WERI-Rb-1 (cell line): ENCODE data around the gene ENPP4.
A peak's percentile ranks its signal among the peaks of the same experiment; 100 is the strongest.
"Not testable (repeated sequence)": the region's sequence is repeated elsewhere in the genome, so short reads cannot be mapped to it uniquely, and the experiment has no call there.

ENCODE experiments used
- DNase-seq: peaks from one replicate; pipeline ENCODE4 v3.0.0-alpha.2; 2020
- H3K27ac ChIP-seq: fragments of 250-450 bp; sonication (Bioruptor Pico); 2 replicates; pipeline ENCODE4 v1.5.1; 2020; ENCODE audit warnings: mild to moderate bottlenecking, moderate library complexity
- H3K27me3 ChIP-seq: fragments of 250-450 bp; sonication (Bioruptor Pico); 2 replicates; pipeline ENCODE4 v1.5.1; 2021; ENCODE audit warnings: mild to moderate bottlenecking, low read depth, moderate library complexity; ENCODE audit not compliant: insufficient read depth, severe bottlenecking
- H3K36me3 ChIP-seq: fragments of 250-450 bp; sonication (Bioruptor Pico); 2 replicates; pipeline ENCODE4 v1.5.1; 2020; ENCODE audit warnings: mild to moderate bottlenecking, moderate library complexity
- H3K4me3 ChIP-seq: 2 replicates; pipeline ENCODE4 v1.5.1; 2011; ENCODE audit warnings: low read depth, mild to moderate bottlenecking, control low read depth, low read length
- H3K9me3 ChIP-seq: fragments of 250-450 bp; sonication (Bioruptor Pico); 2 replicates; pipeline ENCODE4 v1.5.1; 2021; ENCODE audit warnings: mild to moderate bottlenecking, moderate library complexity; ENCODE audit not compliant: severe bottlenecking
- CTCF ChIP-seq: IDR thresholded peaks from 2 replicates; pipeline ENCODE4 v1.5.1; 2011; ENCODE audit warnings: low read depth, mild to moderate bottlenecking, control low read depth, inconsistent platforms, low read length

The ENPP4 gene

GRCh38 chr6:46129629-46130511 lies at the start of gene ENPP4:
Gene ENPP4, plus strand, starts transcription at chr6:46129989. Its CDS starts 9,595 bp downstream, at chr6:46139584.
- peak; percentile 32; the same call in 1 of the 2 replicates for TF ChIP-seq CTCF
- Histone ChIP-seq H3K4me3 (peak within 1 kb of the TSS; percentile 64), H3K9me3 (no peaks in the 10 kb centered on the region), H3K27me3 (no peaks in the 10 kb centered on the region), H3K36me3 (no peaks in the 10 kb centered on the region), H3K27ac (peak within 1 kb of the TSS; percentile 41)
- DNase-seq, result peak; percentile 97

GRCh38 chr6:46080111-46080510 lies 49.7 kb upstream of the ENPP4 start:
- Histone ChIP-seq H3K36me3 (no peaks in the 10 kb centered on the region), H3K27me3 (peaks cover 15% of the 10 kb centered on the region), H3K4me3 (no peak overlapping the region), H3K27ac (no peak overlapping the region), H3K9me3 (peaks cover 8% of the 10 kb centered on the region)
- no peak for DNase-seq
- no peak for TF ChIP-seq CTCF

GRCh38 chr6:46085688-46086087 lies 44.1 kb upstream of the ENPP4 start:
- H3K27ac ChIP-seq, DNase-seq: not testable (repeated sequence)

GRCh38 chr6:46090115-46091079 lies 39.4 kb upstream of the ENPP4 start:
- Histone ChIP-seq H3K4me3 (no peak overlapping the region), H3K27ac (no peak overlapping the region), H3K36me3 (no peaks in the 10 kb centered on the region), H3K9me3 (peaks cover 16% of the 10 kb centered on the region), H3K27me3 (no peaks in the 10 kb centered on the region)
- DNase-seq, result peak; percentile 69
- TF ChIP-seq CTCF, result peak; percentile 83

More at GRCh38 chr6:46085688-46086087, 44.1 kb upstream of the ENPP4 start:
- not testable (repeated sequence) for H3K4me3 ChIP-seq, H3K27me3 ChIP-seq, H3K36me3 ChIP-seq
- H3K9me3 ChIP-seq, result peaks cover 15% of the 10 kb centered on the region

- H3K27ac ChIP-seq, result no peak overlapping the region
- DNase-seq, result no peak
- no peak for TF ChIP-seq CTCF
- no peaks in the 10 kb centered on the region for H3K27me3 ChIP-seq
- H3K9me3 ChIP-seq, result peaks cover 16% of the 10 kb centered on the region
- no peak overlapping the region for H3K4me3 ChIP-seq
- no peaks in the 10 kb centered on the region for H3K36me3 ChIP-seq
Observed at GRCh38 chr6:46091080-46091478, 38.7 kb upstream of the ENPP4 start.

GRCh38 chr6:46095251-46095650 lies 34.5 kb upstream of the ENPP4 start:
- Histone ChIP-seq H3K9me3 (peaks cover 16% of the 10 kb centered on the region), H3K27me3 (no peaks in the 10 kb centered on the region), H3K4me3 (no peak overlapping the region), H3K36me3 (no peaks in the 10 kb centered on the region), H3K27ac (no peak overlapping the region)
- DNase-seq, result no peak
- TF ChIP-seq CTCF, result no peak
